Uterus (tissue), 4 donors: ENCODE results near the gene CENPN. TPM values are rescaled to one million over a fixed set of nuclear protein-coding genes. Genes with fewer than 3 reads are reported as not detected.

Experiments used
- DNase-seq, 2 donors: peaks; one replicate each; pipeline ENCODE4 v3.0.0-alpha.2; 2019 to 2020
- H3K27ac ChIP-seq, 2 donors: fragments of 200-600 bp; sonication (generic); 1 replicate in 1 of 2; 2 replicates in 1 of 2; pipeline ENCODE4 v1.5.1; 2016 to 2018
- H3K27me3 ChIP-seq, 2 donors: fragments of 200-600 bp; sonication (generic); one replicate each; pipeline ENCODE4 v1.5.1; 2018 to 2019; ENCODE audit warnings: control low read depth in 1 of 2
- H3K36me3 ChIP-seq, 2 donors: fragments of 200-600 bp; sonication (generic); one replicate each; pipeline ENCODE4 v1.5.1; 2019; ENCODE audit warnings: control low read depth in 1 of 2
- H3K4me1 ChIP-seq, 2 donors: fragments of 200-600 bp; sonication (generic); one replicate each; pipeline ENCODE4 v1.5.1; 2018 to 2019; ENCODE audit warnings: control low read depth in 1 of 2
- H3K4me3 ChIP-seq, 2 donors: fragments of 200-600 bp; sonication (generic); 1 replicate in 1 of 2; 2 replicates in 1 of 2; pipeline ENCODE4 v1.5.1; 2018 to 2019; ENCODE audit warnings: mild to moderate bottlenecking in 1 of 2
- H3K9me3 ChIP-seq, 2 donors: fragments of 200-600 bp; sonication (generic); one replicate each; pipeline ENCODE4 v1.5.1; 2019; ENCODE audit warnings: control low read depth in 1 of 2
- CTCF ChIP-seq, 4 experiments: fragments of 200-600 bp in 2 of 4; fragments of 450-650 bp in 2 of 4; sonication (generic) in 2 of 4; IDR thresholded peaks; one replicate each; pipeline ENCODE4 v1.5.1; 2016 to 2019; ENCODE audit warnings: antibody characterized with exemption in 4 of 4, mild to moderate bottlenecking in 2 of 4, moderate library complexity in 1 of 4
- POLR2A ChIP-seq, 2 donors: fragments of 450-650 bp; IDR thresholded peaks; one replicate each; pipeline ENCODE4 v1.6.1; 2016; ENCODE audit warnings: antibody characterized with exemption in 2 of 2, mild to moderate bottlenecking in 1 of 2, moderate library complexity in 1 of 2
- intact Hi-C: fragments of 100-400 bp; cut with DNase I; formaldehyde crosslinking; loops from one replicate; pipeline ENCODE4 v1.15.1; 2023; ENCODE audit warnings: low total_unique reads
- small RNA-seq: library from RNA; depleted of rRNA; stranded (forward); fragments of <200 nt; gene quantifications from one replicate; pipeline ENCODE3, GENCODE V24; 2016
- total RNA-seq, 4 donors: library from RNA; depleted of rRNA in 3 of 4; stranded (reverse); fragments of >200 nt in 3 of 4; gene quantifications; one replicate each; pipeline versions ENCODE4 v1.1.0 to v1.2.4, GENCODE V29; 2014 to 2023
- donor health status: DM: yes; HTN: yes; CAD: no.

Gene CENPN
- total RNA-seq, 4 donors from 2014 or later, result 2.8 to 20.0 TPM; not detected in 2

GRCh38 chr16:81076566-81077075 lies 69.6 kb downstream of the CENPN start:
- peak in 1 of 4 experiments; percentile 3 for TF ChIP-seq CTCF (IDR thresholded peaks at IDR 0.05)
- no peak for TF ChIP-seq POLR2A (IDR thresholded peaks at IDR 0.05)
- no peaks in the 10 kb centered on the region for H3K9me3 ChIP-seq
- no peaks in the 10 kb centered on the region for H3K36me3 ChIP-seq
- H3K27ac ChIP-seq, result peak overlapping the region; percentile 88 to 95
- no peaks in the 10 kb centered on the region for H3K27me3 ChIP-seq
- H3K4me1 ChIP-seq, result no peaks in the 10 kb centered on the region
- peak; percentile 88 to 91 for DNase-seq
- peak overlapping the region; percentile 62 to 79 for H3K4me3 ChIP-seq
- intact Hi-C loops, result no loop called here

- Histone ChIP-seq H3K4me3 (peak within 1 kb of the TSS; percentile 62 to 79), H3K27me3 (no peaks in the 10 kb centered on the region), H3K9me3 (no peaks in the 10 kb centered on the region), H3K4me1 (no peaks in the 10 kb centered on the region), H3K27ac (peak within 1 kb of the TSS; percentile 88 to 95), H3K36me3 (no peaks in the 10 kb centered on the region)
- DNase-seq, result peak; percentile 97 to 98
- intact Hi-C loops, result no loop called here
- TF ChIP-seq POLR2A (IDR thresholded peaks at IDR 0.05), result peak; percentile 77 to 91
- no peak for TF ChIP-seq CTCF (IDR thresholded peaks at IDR 0.05)
Measured at GRCh38 chr16:81077076-81077940, 70.3 kb downstream of the CENPN start, which contains the start of gene C16orf46. Gene C16orf46, minus strand, starts transcription at chr16:81077238. Its CDS starts 13,283 bp downstream, at chr16:81063955.

- DNase-seq, result no peak
- no peaks in the 10 kb centered on the region for H3K36me3 ChIP-seq
- TF ChIP-seq CTCF (IDR thresholded peaks at IDR 0.05) (no peak), POLR2A (IDR thresholded peaks at IDR 0.05) (no peak)
- H3K4me1 ChIP-seq, result no peaks in the 10 kb centered on the region
- H3K27ac ChIP-seq, result no peak overlapping the region
- H3K9me3 ChIP-seq, result no peaks in the 10 kb centered on the region
- H3K27me3 ChIP-seq, result no peaks in the 10 kb centered on the region
- H3K4me3 ChIP-seq, result no peak overlapping the region
- intact Hi-C loops, result no loop called here
Measured at GRCh38 chr16:81080233-81080632, 73.2 kb downstream of the CENPN start.

- Histone ChIP-seq H3K27me3 (no peaks in the 10 kb centered on the region), H3K4me1 (no peaks in the 10 kb centered on the region), H3K4me3 (no peak overlapping the region), H3K9me3 (no peaks in the 10 kb centered on the region), H3K36me3 (no peaks in the 10 kb centered on the region), H3K27ac (no peak overlapping the region)
- intact Hi-C loops, result no loop called here
- no peak for DNase-seq
- no peak for TF ChIP-seq CTCF (IDR thresholded peaks at IDR 0.05)
- no peak for TF ChIP-seq POLR2A (IDR thresholded peaks at IDR 0.05)
Measured at GRCh38 chr16:81081014-81081413, 74.0 kb downstream of the CENPN start.

Small RNA genes within 50 kb of the gene (small RNA-seq; reads per million reads assigned to genes)
- gene AC092718.3, result not detected

Other genes with a start within 250 kb of the CENPN start
- 1 to 10 TPM; 2.3 to 9.1 (median 5.1) TPM for gene CDYL2, start 202.6 kb upstream of the CENPN start, total RNA-seq
- 100 to 1,000 TPM in 1 of 4 donors, 10 to 100 TPM in 2, 1 to 10 TPM in 1; 1.5 to 204 (median 23.6) TPM for gene CMC2, start 329 bp upstream of the CENPN start, total RNA-seq
- 10 to 100 TPM; 17.2 to 51.8 (median 29.8) TPM for gene ATMIN, start 28.6 kb downstream of the CENPN start, total RNA-seq
- 1 to 10 TPM in 1 of 4 donors, not detected in 3; 1.9 TPM for gene C16orf46, start 70.0 kb downstream of the CENPN start, total RNA-seq
- gene GCSH, start 89.2 kb downstream of the CENPN start, total RNA-seq, result 10 to 100 TPM; 32.1 to 83.8 (median 38.5) TPM
- 1 to 10 TPM in 1 of 4 donors, under 1 TPM in 2, not detected in 1; 0.27 to 2.6 (median 0.97) TPM for gene BCO1, start 231.5 kb downstream of the CENPN start, total RNA-seq